ENCODE measurements around the gene VSX2. TPM values are rescaled to one million over a fixed set of nuclear protein-coding genes. Genes with fewer than 3 reads are reported as not detected.

The VSX2 gene
- total and polyA plus RNA-seq, 4 donors = not detected

GRCh38 chr14:74195623-74196022, 43.6 kb upstream of the VSX2 start:
- WGBS, 2 donors = 98% methylated on average over 7 of the region's 7 CpGs
- Histone ChIP-seq H3K27ac (ENCODE audit: low read depth in 1 of 2, low read length in 1 of 2) (no peak overlapping the region), H3K4me3 (no peak overlapping the region), H3K27me3 (ENCODE audit: control insufficient read depth in 3 of 3, insufficient read depth in 3 of 3, low read length in 2 of 3) (no peaks in the 10 kb centered on the region), H3K9me3 (ENCODE audit: control insufficient read depth in 4 of 4, insufficient read depth in 3 of 4, low read length in 3 of 4) (no peaks in the 10 kb centered on the region), H3K9ac (ENCODE audit: insufficient read depth in 1 of 2, low read length in 2 of 2) (no peak overlapping the region), H3K36me3 (ENCODE audit: control insufficient read depth in 4 of 4, insufficient read depth in 4 of 4, low read length in 4 of 4) (peaks cover 0 to 13% (median 7%) of the 10 kb centered on the region in 4 donors), H3K4me1 (ENCODE audit: control insufficient read depth in 5 of 5, insufficient read depth in 5 of 5, low read length in 5 of 5) (no peaks in the 10 kb centered on the region)
- no peak for TF ChIP-seq CTCF (IDR thresholded peaks at IDR 0.05; ENCODE audit: control extremely low read depth, extremely low read depth)
- no peak for DNase-seq
- no peak for ATAC-seq (ENCODE audit: insufficient read depth, low FRiP score)

- TF ChIP-seq CTCF (IDR thresholded peaks at IDR 0.05; ENCODE audit: control extremely low read depth, extremely low read depth) = no peak
- WGBS, 2 donors = 91 to 95% methylated on average over 7 of the region's 7 CpGs
- Histone ChIP-seq H3K9ac (ENCODE audit: insufficient read depth in 1 of 2, low read length in 2 of 2) (no peak overlapping the region), H3K27me3 (ENCODE audit: control insufficient read depth in 3 of 3, insufficient read depth in 3 of 3, low read length in 2 of 3) (no peaks in the 10 kb centered on the region), H3K4me1 (ENCODE audit: control insufficient read depth in 5 of 5, insufficient read depth in 5 of 5, low read length in 5 of 5) (no peaks in the 10 kb centered on the region), H3K36me3 (ENCODE audit: control insufficient read depth in 4 of 4, insufficient read depth in 4 of 4, low read length in 4 of 4) (peaks cover 5 to 20% (median 7%) of the 10 kb centered on the region in 4 donors), H3K27ac (ENCODE audit: low read depth in 1 of 2, low read length in 1 of 2) (no peak overlapping the region), H3K9me3 (ENCODE audit: control insufficient read depth in 4 of 4, insufficient read depth in 3 of 4, low read length in 3 of 4) (no peaks in the 10 kb centered on the region), H3K4me3 (no peak overlapping the region)
- ATAC-seq (ENCODE audit: insufficient read depth, low FRiP score) = no peak
- no peak for DNase-seq
Observed at GRCh38 chr14:74198441-74199234, 40.6 kb upstream of the VSX2 start.

GRCh38 chr14:74202113-74202512, 37.1 kb upstream of the VSX2 start:
- Histone ChIP-seq H3K27ac (ENCODE audit: low read depth in 1 of 2, low read length in 1 of 2) (no peak overlapping the region), H3K4me1 (ENCODE audit: control insufficient read depth in 5 of 5, insufficient read depth in 5 of 5, low read length in 5 of 5) (no peaks in the 10 kb centered on the region), H3K9me3 (ENCODE audit: control insufficient read depth in 4 of 4, insufficient read depth in 3 of 4, low read length in 3 of 4) (no peaks in the 10 kb centered on the region), H3K36me3 (ENCODE audit: control insufficient read depth in 4 of 4, insufficient read depth in 4 of 4, low read length in 4 of 4) (peaks cover 6 to 20% (median 9%) of the 10 kb centered on the region in 4 donors), H3K9ac (ENCODE audit: insufficient read depth in 1 of 2, low read length in 2 of 2) (no peak overlapping the region), H3K4me3 (no peak overlapping the region), H3K27me3 (ENCODE audit: control insufficient read depth in 3 of 3, insufficient read depth in 3 of 3, low read length in 2 of 3) (no peaks in the 10 kb centered on the region)
- TF ChIP-seq CTCF (IDR thresholded peaks at IDR 0.05; ENCODE audit: control extremely low read depth, extremely low read depth) = no peak
- ATAC-seq (ENCODE audit: insufficient read depth, low FRiP score) (no peak), DNase-seq (no peak)

Data from lung (tissue), 12 donors.